HL-60 (cell line): ENCODE measurements around the gene SLC12A1.

ENCODE experiments used
- POLR2AphosphoS5 ChIP-seq: IDR thresholded peaks from 2 replicates; pipeline ENCODE4 v1.6.1; 2012; ENCODE audit warnings: low read depth
- REST ChIP-seq: IDR thresholded peaks from 2 replicates; pipeline ENCODE4 v1.6.1; 2012; ENCODE audit warnings: low read depth; ENCODE audit not compliant: insufficient replicate concordance
- TF ChIP-seq, protein P1 (sequence below): IDR thresholded peaks from one replicate; pipeline ENCODE4 v1.5.1; 2011; ENCODE audit warnings: low read length, control low read depth, inconsistent platforms; ENCODE audit not compliant: insufficient read depth

GRCh38 chr15:48330855-48331795 is 125.0 kb downstream of the SLC12A1 start, which contains the start of gene DUT:
- TF ChIP-seq POLR2AphosphoS5 (peak; percentile 95), REST (peak; percentile 86)
- TF ChIP-seq, protein P1, sequence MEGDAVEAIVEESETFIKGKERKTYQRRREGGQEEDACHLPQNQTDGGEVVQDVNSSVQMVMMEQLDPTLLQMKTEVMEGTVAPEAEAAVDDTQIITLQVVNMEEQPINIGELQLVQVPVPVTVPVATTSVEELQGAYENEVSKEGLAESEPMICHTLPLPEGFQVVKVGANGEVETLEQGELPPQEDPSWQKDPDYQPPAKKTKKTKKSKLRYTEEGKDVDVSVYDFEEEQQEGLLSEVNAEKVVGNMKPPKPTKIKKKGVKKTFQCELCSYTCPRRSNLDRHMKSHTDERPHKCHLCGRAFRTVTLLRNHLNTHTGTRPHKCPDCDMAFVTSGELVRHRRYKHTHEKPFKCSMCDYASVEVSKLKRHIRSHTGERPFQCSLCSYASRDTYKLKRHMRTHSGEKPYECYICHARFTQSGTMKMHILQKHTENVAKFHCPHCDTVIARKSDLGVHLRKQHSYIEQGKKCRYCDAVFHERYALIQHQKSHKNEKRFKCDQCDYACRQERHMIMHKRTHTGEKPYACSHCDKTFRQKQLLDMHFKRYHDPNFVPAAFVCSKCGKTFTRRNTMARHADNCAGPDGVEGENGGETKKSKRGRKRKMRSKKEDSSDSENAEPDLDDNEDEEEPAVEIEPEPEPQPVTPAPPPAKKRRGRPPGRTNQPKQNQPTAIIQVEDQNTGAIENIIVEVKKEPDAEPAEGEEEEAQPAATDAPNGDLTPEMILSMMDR, result no peak
